HG02973 (cell line): ENCODE results near the gene KCNG4.
A peak's percentile ranks its signal among the peaks of the same experiment; 100 is the strongest.
"Not testable (repeated sequence)": the region's sequence is repeated elsewhere in the genome, so short reads cannot be mapped to it uniquely, and the experiment has no call there.

Experiments used
- ATAC-seq: cut with Tn5 transposase; IDR thresholded peaks from one replicate; pipeline ENCODE4 v1.9.1; 2021; ENCODE audit warnings: moderate library complexity; ENCODE audit not compliant: unreplicated experiment

KCNG4 gene

DNA sequence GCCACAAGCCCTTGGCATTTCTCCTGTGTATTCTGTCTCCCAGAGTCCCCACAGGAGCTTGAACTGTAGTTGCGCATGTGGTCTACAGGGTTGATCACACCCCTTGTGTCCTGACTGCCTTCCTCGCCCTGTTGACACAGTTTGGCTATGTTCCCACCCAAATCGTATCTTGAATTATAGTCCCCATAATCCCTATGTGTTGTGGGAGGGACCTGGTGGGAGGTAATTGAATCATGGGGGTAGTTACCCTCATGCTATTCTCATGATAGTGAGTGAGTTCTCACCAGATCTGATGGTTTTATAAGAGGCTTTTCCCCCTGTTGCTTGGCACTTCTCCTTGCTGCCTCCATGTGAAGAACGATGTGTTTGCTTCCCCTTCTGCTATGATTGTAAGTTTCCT is 27.7 kb downstream of the KCNG4 start:
- ATAC-seq = no peak

DNA sequence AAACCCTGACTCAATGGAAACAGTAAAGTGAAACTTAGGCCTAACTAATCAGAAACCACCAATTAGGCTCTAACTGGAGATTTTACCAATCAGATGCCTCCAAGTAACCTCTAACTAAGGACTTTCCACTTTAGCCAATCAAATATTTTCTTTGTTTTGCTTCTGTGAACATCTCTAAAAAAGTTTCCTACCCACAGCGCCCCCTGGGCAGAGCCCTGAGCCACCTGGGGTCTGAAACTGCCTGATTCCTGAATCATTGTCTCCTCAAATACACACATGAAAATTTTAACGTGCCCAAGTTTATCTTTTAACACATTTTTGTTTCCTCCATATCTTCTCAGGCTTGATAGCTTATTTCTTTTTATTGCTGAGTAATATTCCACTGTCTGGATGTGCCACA is 29.8 kb downstream of the KCNG4 start:
- no peak for ATAC-seq

DNA sequence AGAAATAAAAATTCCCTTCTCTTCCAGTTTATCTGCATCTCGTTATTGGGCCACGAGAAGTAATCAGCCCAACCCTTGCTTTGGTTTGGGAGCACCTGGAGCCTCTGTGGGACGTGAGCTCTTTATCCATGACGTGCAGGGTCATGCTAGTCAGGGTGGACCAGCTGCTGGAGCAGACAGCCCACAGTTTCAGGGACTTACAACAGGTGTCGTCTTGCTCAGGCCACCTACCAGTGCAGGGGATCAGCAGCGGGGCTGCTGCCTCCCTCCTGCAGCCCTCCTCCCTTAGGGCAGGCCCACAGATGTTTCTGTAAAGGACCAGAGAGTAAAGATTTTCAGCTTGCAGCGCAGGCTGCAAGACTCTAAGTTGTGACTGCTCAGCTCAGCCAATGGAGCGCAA is 31.9 kb downstream of the KCNG4 start:
- ATAC-seq = no peak

DNA sequence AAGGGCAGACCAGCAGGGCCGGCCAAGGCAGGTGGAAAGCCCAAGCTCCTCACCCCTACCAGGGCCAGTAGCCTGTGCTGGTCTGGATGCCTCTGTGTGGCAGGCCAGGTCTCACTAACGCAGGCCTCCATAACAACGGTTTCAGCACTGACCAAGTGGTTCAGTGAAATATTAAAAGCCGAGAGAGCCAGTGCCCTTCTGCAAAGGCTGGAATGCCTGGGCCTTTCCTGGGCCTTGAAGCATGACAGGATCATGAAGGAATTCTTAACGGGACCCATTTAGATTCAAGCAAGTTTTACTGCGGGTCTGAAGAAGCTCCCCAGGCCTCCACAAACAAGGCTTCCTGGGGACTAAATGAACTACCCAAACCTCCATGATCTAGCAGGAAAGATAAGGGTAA is 32.6 kb downstream of the KCNG4 start:
- no peak for ATAC-seq

DNA sequence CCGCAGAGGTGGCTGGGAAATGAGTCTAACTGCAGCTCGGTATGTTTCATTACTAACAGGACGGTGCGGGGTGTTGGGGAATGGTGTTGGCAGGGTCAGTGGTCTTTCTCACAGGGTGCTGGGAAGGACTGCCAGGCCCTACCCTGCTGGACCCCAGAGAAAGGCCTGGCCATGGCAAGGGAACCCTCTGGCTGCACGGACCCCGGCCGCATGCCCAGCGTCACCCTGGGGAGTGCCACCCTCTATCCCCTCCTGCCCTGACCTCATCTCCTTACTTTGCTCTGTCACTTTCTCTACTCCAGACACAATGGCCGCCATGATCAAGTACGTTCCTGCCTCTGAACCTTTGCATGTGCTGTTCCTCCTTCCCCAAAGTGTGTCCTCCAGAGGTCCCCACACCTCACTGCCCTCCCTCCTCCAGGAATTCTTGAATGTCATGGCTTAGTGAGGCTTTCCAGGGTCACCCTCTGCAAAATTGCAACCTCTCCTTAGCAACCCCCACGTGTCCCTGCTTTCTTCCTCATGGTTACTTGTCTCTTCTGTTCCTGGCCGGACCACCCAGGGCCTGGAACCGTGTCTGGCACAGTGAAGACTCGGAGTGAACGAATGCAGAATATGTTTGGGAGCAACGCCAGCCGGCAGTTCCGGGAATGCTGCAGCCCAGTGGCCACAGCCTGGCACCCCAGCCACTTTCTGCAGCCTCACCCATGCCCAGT is 33.7 kb downstream of the KCNG4 start:
- no peak for ATAC-seq

DNA sequence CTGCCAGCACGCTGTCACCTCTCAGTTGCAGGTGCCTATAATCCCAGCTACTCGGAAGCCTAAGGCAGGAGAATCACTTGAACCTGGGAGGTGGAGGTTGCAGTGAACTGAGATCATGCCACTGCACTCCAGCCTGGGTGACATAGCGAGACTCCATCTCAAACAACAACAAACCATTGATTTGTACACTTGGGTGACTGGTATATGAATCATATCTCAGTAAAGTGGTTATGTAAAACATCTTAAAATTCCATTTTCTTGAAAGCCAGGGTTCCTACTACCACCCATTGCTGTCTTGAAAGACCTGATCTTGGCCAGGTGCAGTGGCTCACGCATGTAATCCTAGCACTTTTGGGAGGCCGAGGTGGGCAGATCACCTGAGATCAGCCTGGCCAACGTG is 34.7 kb downstream of the KCNG4 start:
- not testable (repeated sequence) for ATAC-seq

DNA sequence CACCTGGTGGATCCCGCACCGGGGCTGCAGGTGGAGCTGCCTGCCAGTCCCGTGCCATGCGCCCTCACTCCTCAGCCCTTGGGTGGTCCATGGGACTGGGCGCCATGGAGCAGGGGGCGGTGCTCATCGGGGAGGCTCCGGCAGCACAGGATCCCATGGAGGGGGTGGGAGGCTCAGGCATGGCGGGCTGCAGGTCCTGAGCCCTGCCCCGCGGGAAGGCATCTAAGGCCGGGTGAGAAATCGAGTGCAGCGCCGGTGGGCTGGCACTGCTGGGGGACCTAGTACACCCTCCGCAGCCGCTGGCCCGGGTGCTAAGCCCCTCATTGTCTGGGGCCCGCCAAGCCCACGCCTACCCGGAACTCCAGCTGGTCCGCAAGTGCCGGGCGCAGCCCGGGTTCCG is 35.3 kb downstream of the KCNG4 start:
- ATAC-seq = not testable (repeated sequence)

DNA sequence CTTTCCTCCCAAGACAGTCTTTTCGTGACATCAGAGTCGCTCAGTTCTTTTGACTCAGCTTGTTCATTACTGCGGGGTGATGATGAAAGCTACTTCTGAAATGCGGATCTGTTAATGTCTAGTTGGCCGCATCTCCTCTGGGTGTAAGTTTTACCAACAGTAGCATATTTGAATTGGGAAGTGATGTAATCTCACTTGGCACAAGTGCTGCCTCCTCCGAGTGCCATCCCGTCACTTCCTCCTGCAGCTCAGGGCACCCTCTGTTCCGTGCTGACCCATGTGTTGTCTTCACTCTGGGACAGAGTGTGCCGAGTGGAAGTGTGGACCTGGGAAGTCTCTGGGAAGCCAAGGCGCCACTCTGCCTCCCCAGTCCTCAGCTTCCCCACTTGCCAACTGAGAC is 40.0 kb downstream of the KCNG4 start:
- no peak for ATAC-seq

DNA sequence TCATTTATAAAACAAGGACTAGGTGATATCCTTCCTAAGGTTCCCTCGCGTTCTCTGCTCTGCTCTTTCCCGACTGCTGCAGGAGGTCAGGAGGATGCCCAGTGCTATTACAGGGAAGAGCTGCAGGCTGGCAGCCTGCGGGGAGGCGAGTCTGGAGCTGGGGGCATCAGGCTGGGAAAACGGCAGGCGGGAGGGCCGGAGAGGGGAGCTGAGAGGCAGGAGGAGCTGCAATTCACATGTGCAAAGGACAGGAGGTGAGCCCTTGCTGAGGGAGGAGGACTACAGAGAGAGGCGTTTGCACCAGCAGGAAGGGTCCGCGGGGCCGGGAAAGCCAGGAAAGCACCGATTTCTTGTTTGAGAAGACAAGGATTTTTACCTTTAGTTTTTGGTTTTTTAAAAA is 40.7 kb downstream of the KCNG4 start:
- no peak for ATAC-seq

DNA sequence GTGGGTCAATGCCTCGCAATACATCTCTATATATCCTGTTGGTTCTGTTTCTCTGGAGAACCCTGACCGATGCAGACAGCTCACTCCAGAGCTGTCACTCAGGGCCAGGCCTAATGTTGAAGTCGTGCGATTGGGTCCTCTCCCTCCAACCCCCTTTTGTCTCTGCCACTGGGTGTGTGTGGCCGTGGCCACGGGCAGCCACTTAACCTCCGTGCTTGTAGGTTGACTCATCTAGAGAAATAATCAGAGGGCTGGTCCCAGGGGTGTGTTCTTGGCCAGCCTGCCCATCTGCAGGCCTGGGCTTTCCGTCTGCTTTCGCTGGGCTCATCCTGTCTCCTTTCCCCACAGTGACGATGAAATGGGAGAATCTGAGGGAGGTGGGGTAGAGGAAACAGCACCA is 41.4 kb downstream of the KCNG4 start:
- no peak for ATAC-seq

DNA sequence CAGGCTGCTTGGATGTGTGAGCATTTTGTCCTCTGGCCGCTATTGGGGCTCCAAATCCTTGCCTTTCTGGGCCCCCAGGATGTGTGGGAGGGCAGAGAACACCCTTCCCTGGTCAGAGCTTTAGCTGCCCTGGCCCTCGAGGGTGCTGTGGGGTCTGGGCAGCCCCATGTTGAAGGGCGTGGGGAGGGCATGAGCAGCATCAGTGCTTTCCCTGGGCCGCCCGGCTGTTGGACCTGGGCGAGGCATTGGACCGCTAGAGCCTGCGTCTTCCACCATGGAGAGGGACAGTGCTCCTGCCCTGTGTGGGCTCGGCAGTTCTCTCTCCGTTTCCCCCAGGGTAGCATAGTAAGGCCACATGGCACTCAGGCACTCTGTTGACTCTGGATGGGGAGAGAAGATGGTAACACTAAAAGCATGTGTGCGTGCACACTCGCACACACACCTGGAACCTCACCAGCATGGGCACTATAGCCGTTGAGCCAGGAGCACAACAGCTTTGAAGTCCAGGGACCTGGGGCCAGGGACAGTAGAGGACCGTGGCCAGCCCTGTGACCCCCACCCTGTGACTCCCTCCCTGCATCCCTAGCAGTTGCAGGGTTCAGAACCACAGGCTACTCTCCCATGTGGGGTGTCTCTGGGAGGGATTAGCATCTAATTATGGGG is 42.2 kb downstream of the KCNG4 start:
- ATAC-seq = no peak

DNA sequence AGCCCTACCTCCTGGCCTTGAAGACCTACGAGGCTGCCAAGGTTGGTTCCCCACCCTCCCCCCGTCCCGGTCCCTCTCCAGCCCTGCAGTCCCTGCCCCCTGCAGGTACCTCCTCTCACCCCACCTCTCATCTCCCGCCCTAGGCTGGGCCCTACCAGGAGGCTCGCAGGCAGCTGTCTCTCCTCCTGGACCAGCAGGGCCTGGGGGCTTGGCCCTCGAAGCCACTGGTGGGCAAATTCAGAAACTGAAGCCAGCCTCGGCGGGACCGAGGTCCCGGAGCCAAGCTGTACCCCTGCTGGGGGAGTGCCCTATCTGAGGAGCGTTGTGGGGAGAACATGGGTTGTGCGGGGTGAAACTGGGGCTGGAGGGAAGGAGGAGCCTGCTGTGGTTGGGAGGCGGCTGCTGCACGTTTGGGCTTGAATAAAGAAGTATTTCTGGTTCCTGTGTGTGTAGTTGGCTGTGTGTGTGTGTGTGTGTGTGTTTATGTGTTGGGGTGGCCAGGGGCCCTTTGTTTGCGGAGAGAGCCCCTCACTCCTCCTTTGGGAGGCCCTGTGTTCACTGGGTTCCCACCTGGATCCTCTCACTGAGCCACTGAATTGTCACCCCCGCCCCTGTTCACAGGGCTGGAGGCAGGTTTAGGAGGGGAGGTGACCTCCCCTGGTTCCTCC is 43.0 kb downstream of the KCNG4 start:
- no peak for ATAC-seq

DNA sequence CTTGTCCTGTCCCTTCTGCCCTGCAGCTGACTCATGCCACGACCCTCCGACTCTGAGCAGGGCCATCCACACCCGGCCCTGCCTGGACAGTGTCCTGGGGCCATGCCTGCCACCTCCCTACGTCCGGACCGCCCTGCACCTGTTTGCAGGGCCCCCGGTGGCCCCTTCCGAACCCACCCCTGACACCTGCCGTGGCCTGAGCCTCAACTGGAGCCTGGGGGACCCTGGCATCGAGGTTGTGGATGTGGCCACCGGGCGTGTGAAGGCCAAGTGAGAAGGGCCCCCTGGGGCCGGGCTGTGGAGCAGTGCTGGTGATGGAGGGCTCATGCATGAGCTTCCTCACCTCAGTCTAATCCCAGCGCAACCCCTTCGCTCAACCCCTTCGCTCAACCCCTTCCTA is 43.7 kb downstream of the KCNG4 start:
- no peak for ATAC-seq

DNA sequence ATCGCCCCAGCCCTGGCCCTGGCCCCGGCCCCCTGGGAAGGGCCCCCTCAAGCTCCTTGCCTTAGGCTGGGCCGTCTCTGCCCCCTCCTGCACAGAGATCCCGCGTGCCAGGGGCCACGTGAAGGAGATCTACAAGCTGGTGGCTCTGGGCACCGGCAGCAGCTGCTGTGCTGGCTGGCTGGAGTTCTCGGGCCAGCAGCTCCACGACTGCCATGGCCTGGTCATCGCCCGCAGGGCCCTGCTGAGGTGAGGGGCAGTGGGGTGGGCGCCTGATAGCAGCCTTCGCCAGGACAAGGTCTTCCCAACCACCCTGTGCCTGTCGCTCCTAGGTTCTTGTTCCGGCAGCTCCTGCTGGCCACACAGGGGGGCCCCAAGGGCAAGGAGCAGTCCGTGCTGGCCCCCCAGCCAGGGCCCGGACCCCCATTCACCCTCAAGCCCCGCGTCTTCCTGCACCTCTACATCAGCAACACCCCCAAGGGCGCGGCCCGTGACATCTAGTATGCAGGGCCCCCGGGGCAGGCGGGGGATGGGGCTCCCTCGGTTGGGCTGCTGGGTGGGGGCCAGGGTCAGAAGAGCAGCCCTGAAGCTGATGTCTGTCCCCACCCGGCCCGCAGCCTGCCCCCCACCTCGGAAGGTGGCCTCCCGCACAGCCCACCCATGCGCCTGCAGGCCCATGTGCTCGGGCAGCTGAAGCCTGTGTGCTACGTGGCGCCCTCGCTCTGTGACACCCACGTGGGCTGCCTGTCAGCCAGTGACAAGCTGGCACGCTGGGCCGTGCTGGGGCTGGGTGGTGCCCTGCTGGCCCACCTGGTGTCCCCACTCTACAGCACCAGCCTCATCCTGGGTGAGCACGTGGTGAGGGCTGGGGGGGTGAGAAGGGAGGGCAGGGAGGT is 44.4 kb downstream of the KCNG4 start:
- no peak for ATAC-seq

DNA sequence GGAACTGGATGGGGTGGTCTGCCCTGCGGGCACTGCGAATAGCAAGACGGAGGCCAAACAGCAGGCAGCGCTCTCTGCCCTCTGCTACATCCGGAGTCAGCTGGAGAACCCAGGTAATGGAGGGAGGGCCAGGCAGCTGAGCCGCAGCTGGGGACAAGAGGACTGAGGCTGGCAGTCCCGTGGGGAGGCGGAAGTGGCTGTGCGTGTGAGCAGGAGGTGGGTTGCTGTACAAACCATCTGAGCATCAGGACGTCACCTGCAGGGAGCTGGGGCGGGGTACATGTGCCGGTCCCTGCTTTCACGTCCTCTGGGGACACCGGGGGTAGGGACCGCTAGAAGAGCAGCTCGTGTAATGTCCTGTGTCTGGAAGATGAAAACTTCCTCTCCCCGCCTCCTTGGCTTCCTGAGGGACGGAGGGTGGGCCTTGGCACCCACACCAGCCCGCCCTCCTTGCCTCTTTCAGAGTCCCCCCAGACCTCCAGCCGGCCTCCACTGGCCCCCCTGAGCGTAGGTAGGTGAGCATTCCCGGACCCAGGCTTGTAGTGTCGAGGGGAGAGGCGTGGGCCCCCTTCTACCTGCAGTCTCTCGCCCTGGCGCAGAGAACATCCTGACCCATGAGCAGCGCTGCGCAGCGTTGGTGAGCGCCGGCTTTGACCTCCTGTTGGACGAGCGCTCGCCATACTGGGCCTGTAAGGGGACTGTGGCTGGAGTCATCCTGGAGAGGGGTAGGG is 45.2 kb downstream of the KCNG4 start:
- peak; percentile 48 for ATAC-seq

DNA sequence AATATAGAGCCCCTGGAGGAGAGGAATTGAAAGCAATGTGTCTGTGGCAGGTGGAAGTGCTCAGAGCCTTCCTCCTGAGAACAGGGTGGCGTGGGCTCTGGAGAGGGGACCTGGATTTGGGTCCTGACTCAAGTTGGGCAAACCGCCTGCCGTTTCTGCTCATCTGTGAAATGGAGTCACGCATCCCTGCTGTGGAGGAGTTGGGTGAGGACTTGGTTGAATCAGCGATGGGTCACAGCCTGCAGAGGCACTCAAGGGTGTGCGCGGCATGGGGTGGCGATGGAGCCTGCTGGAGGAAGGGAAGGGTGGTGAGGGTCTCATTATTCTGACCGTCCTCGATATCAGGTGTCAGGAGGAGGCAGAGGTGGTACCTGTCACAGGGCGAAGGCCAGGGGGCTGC is 45.8 kb downstream of the KCNG4 start:
- no peak for ATAC-seq

DNA sequence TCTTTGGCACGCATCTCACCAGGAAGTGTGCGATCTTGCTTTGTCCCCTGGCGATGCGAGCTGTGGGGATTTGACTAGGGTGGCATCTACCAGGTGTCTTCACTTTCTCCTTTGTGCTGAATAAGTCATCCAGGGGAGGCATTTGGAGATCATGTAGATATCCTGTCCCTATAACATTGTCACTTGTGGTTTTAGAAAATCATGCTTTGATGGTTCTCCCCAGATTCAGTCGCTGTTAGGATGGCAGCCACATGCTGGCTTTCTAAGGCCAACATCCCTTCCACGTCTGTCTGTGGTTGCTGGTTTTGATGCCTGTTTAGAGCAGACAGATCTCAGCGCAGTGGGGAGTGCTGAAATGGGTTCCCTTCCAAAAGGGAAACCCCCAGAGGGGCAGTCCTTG is 46.3 kb downstream of the KCNG4 start:
- no peak for ATAC-seq

DNA sequence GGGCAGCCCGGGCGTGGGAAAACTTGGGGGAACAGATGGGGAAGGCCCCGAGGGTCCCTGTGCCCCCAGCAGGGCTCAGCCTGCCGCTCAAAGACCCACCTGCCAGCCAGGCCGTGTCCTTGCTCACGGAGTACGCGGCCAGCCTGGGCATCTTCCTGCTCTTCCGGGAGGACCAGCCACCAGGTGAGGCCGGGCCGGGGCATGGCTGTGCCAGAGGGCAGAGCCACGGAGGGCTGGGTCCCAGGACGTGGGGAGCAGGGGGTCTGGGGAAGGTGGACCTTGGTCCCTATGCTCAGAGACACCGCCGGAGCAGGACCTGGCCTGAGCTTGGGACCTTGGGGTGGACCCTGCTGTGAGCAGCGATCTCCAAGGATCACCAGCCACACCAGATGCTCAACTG is 48.3 kb downstream of the KCNG4 start:
- ATAC-seq = no peak

DNA sequence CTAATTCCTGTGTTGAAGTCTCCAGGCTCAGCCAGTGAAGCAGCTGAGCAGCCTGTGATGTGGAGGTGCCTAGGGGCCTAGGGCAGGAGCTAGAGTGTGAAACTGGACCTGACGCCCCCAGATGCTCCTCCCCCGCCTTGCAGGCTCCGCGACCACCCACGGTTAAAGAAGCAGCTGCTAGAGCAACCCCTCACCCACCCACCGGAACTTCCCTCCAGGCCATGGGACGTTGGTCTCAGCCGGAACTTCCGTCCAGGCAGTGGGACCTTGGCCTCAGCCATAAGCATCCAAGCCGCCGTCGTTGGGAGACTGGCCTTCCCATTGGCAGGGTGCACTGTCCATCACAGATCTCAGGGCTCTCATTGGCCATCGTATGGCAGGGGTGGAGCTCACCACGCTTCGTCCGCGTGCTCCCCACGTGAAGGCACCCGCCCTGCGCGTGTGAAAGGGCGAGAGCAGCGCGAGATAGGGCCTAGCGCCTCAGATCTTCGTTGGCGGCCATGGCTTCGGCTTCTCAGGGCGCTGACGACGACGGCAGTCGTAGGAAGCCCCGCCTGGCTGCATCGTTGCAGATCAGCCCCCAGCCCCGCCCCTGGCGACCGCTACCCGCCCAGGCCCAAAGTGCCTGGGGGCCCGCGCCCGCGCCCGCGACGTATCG is 49.0 kb downstream of the KCNG4 start, which contains the start of gene ADAD2:
TSS of gene ADAD2 (plus strand) at position 427 of the 658 bp plus-strand sequence. CDS start at position 501, 74 bp downstream.
- ATAC-seq = no peak
